Breast epithelium (tissue), 4 donors: ENCODE data around the gene MDFIC. TPM values are rescaled to one million over a fixed set of nuclear protein-coding genes. Genes with fewer than 3 reads are reported as not detected.

ENCODE experiments used
- DNase-seq, 2 donors: peaks; one replicate each; pipeline ENCODE4 v3.0.0-alpha.2; 2019; ENCODE audit warnings: low spot score in 2 of 2
- H3K27ac ChIP-seq, 2 donors: fragments of 200-600 bp; sonication (generic) in 1 of 2; one replicate each; pipeline ENCODE4 v1.5.1; 2016 to 2019; ENCODE audit warnings: mild to moderate bottlenecking in 1 of 2
- H3K27me3 ChIP-seq, 2 donors: fragments of 200-600 bp; sonication (generic) in 1 of 2; one replicate each; pipeline versions ENCODE4 v1.5.1 to v1.6.0; 2017 to 2019; ENCODE audit warnings: control low read depth in 1 of 2, mild to moderate bottlenecking in 1 of 2
- H3K36me3 ChIP-seq: fragments of 200-600 bp; one replicate; pipeline ENCODE4 v1.5.1; 2019
- H3K4me1 ChIP-seq, 2 donors: fragments of 200-600 bp; sonication (generic); one replicate each; pipeline ENCODE4 v1.5.1; 2016 to 2019; ENCODE audit warnings: control low read depth in 1 of 2
- H3K4me3 ChIP-seq, 3 donors: fragments of 200-600 bp; sonication (generic); 1 replicate in 2 of 3; 2 replicates in 1 of 3; pipeline ENCODE4 v1.5.1; 2016 to 2019; ENCODE audit warnings: mild to moderate bottlenecking in 3 of 3, moderate library complexity in 2 of 3
- H3K9me3 ChIP-seq, 2 donors: fragments of 200-600 bp; sonication (generic) in 1 of 2; one replicate each; pipeline ENCODE4 v1.5.1; 2016 to 2019; ENCODE audit warnings: control low read depth in 1 of 2
- POLR2A ChIP-seq: fragments of 450-650 bp; IDR thresholded peaks from one replicate; pipeline ENCODE4 v1.6.1; 2016; ENCODE audit warnings: antibody characterized with exemption, mild to moderate bottlenecking, moderate library complexity
- POLR2AphosphoS5 ChIP-seq, 3 donors: sonication (generic); formaldehyde crosslinking; IDR thresholded peaks; one replicate each; pipeline ENCODE4 v1.6.1; 2017; ENCODE audit warnings: antibody characterized with exemption in 3 of 3
- intact Hi-C: fragments of 100-400 bp; cut with DNase I; formaldehyde crosslinking; loops from one replicate; pipeline ENCODE4 v1.15.1; 2023; ENCODE audit warnings: low total_unique reads
- total RNA-seq, 3 donors: library from RNA; depleted of rRNA; stranded (reverse); fragments of >200 nt; gene quantifications; one replicate each; pipeline ENCODE4 v1.1.0, GENCODE V29; 2016
- TF ChIP-seq, protein P1 (sequence below), 3 donors: fragments of 450-650 bp; IDR thresholded peaks; one replicate each; pipeline ENCODE4 v1.5.1; 2016 to 2017; ENCODE audit warnings: antibody characterized with exemption in 3 of 3, mild to moderate bottlenecking in 3 of 3, moderate library complexity in 3 of 3

MDFIC gene
- total RNA-seq, 3 donors from 2014 or later: 29.9 to 146 (median 55.4) TPM

DNA sequence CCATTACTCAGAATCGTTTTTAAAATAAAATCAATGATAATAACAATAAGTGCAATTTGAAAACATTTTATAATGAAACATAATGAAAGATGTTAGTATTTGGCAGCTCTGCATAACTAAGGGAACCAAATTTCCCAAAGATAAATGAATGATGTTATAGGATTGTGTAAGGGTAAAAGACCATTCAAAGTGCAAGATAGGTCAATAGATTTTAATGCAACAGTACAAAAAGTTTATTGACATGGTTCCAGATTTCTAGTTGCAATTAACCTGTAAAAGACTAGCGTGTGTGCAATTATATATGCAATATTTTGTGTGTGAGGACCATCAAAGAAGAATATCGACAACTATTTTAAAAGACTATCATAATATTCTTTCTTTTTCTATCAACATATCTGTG is 122.3 kb downstream of the MDFIC start:
- no peak for DNase-seq

DNA sequence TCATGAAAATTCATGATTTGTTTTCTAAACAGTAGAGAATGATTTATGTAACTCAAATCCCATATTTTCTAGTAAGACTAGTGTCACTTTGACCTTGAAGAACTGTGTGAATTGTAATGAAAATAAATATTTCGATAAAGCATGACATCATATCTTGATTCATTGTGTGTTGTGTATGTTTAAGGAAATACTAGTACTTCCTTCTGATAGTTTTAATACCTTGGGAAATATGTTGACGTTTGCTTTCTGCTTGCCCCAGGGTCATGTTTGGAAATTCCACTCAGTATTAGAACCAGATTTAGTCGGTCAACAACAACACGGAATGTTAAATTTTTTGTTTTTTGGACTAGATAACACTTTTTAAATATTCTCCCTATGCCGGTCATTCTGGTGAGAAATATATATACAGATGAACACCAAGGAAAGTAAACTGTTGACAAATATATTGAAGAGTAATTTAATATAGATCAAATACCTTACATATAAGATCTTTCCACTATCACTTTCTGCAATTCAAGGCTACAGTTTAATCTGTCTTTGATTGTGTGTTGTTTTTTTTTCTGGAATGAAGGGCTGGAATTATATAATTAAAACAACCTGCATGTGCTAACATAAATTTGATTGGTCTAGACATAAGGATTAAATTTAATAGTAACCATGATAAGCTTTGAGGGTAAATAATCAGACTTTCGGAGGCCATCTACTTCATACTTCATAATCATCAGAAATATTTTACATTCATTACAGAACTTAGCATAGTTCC is 126.2 kb downstream of the MDFIC start:
- no peak overlapping the region for H3K27ac ChIP-seq
- H3K27me3 ChIP-seq: no peaks in the 10 kb centered on the region
- H3K9me3 ChIP-seq: no peaks in the 10 kb centered on the region
- TF ChIP-seq POLR2A: no peak
- TF ChIP-seq POLR2AphosphoS5 (IDR thresholded peaks at IDR 0.05): no peak
- TF ChIP-seq, protein P1, sequence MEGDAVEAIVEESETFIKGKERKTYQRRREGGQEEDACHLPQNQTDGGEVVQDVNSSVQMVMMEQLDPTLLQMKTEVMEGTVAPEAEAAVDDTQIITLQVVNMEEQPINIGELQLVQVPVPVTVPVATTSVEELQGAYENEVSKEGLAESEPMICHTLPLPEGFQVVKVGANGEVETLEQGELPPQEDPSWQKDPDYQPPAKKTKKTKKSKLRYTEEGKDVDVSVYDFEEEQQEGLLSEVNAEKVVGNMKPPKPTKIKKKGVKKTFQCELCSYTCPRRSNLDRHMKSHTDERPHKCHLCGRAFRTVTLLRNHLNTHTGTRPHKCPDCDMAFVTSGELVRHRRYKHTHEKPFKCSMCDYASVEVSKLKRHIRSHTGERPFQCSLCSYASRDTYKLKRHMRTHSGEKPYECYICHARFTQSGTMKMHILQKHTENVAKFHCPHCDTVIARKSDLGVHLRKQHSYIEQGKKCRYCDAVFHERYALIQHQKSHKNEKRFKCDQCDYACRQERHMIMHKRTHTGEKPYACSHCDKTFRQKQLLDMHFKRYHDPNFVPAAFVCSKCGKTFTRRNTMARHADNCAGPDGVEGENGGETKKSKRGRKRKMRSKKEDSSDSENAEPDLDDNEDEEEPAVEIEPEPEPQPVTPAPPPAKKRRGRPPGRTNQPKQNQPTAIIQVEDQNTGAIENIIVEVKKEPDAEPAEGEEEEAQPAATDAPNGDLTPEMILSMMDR (IDR thresholded peaks at IDR 0.05): no peak
- intact Hi-C loops: no loop called here
- H3K4me1 ChIP-seq: no peaks in the 10 kb centered on the region
- no peaks in the 10 kb centered on the region for H3K36me3 ChIP-seq
- no peak for DNase-seq
- H3K4me3 ChIP-seq: no peak overlapping the region

More for the DNA sequence above, 122.3 kb downstream of the MDFIC start:
- Histone ChIP-seq H3K27me3 (no peaks in the 10 kb centered on the region), H3K27ac (no peak overlapping the region), H3K36me3 (no peaks in the 10 kb centered on the region), H3K4me1 (no peaks in the 10 kb centered on the region), H3K9me3 (no peaks in the 10 kb centered on the region), H3K4me3 (no peak overlapping the region)
- TF ChIP-seq POLR2A (no peak), POLR2AphosphoS5 (IDR thresholded peaks at IDR 0.05) (no peak)
- TF ChIP-seq, protein P1 (IDR thresholded peaks at IDR 0.05): no peak
- intact Hi-C loops: no loop called here

DNA sequence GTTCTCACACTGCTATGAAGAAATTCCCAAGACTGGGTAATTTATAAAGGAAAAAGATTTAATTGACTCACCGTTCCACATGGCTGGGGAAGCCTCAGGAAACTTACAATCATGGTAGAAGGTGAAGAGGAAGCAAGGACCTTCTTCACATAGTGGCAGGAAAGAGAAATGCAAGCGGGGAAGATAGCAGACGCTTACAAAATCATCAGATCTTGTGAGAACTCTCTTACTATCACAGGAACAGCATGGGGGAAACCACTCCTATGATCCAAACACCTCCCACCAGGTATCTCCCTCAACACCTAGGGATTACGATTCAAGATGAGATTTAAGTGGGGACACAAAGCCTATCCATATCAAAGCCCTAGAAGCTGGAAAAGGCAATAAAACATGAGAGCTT is 130.8 kb downstream of the MDFIC start:
- Histone ChIP-seq H3K27me3 (no peaks in the 10 kb centered on the region), H3K36me3 (no peaks in the 10 kb centered on the region), H3K9me3 (no peaks in the 10 kb centered on the region), H3K27ac (no peak overlapping the region), H3K4me3 (no peak overlapping the region), H3K4me1 (no peaks in the 10 kb centered on the region)
- no peak for TF ChIP-seq POLR2AphosphoS5 (IDR thresholded peaks at IDR 0.05)
- TF ChIP-seq, protein P1 (IDR thresholded peaks at IDR 0.05): no peak
- TF ChIP-seq POLR2A: no peak
- intact Hi-C loops: no loop called here
- no peak for DNase-seq

DNA sequence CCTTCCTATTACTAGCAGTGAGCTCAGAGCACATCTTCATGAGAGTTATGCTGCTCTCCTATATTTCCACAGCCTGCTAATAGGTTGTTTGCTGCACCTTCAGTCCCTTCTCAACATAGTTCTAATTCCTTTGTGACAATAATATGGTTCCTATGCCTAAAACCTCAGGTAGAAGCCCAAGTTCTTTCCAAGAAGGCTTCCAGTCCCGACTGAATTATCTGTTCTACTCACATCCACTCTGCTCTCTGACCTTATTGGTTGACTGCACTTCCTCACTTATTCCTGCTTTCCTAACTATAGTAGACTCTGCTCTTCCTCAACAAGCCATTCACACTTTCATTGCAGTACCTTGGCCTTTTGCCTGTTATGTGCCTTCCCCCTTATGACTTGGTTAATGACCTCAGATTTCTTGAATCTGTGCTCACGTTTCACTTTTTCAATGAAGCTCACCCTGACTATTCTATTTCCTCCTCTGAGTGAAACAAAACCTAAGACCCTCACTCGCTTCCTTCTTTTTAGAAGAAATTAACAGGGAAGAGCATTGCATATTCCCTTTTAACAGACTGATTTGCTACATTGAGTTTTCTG is 132.7 kb downstream of the MDFIC start:
- Histone ChIP-seq H3K9me3 (no peaks in the 10 kb centered on the region), H3K4me3 (no peak overlapping the region), H3K27ac (no peak overlapping the region), H3K36me3 (no peaks in the 10 kb centered on the region), H3K4me1 (no peaks in the 10 kb centered on the region), H3K27me3 (no peaks in the 10 kb centered on the region)
- TF ChIP-seq, protein P1 (IDR thresholded peaks at IDR 0.05): no peak
- no peak for TF ChIP-seq POLR2AphosphoS5 (IDR thresholded peaks at IDR 0.05)
- no peak for TF ChIP-seq POLR2A
- intact Hi-C loops: no loop called here
- DNase-seq: no peak

DNA sequence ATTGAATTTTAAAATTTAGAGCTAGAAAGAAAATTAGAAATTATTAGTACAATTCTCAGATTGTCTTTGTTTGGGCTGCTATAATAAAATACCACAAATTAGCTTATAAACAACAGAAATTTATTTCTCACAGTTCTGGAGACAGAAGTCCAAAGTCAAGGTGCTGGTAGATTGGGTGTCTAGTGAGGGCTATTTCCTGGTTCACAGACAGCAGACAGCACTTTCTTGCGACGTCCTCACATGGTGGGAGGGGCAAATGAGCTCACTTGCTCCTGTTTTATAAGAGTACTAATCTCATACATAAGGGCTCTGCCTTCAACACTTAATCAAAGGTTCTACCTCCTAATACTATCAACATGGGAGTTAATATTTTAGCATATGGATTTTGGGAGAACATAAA is 134.1 kb downstream of the MDFIC start:
- intact Hi-C loops: no loop called here
- no peak for DNase-seq
- H3K36me3 ChIP-seq: no peaks in the 10 kb centered on the region
- no peaks in the 10 kb centered on the region for H3K4me1 ChIP-seq
- no peaks in the 10 kb centered on the region for H3K27me3 ChIP-seq
- TF ChIP-seq POLR2A (no peak), POLR2AphosphoS5 (IDR thresholded peaks at IDR 0.05) (no peak)
- TF ChIP-seq, protein P1 (IDR thresholded peaks at IDR 0.05): no peak
- H3K27ac ChIP-seq: no peak overlapping the region
- H3K4me3 ChIP-seq: no peak overlapping the region
- no peaks in the 10 kb centered on the region for H3K9me3 ChIP-seq
